GM12865 (cell line): ENCODE measurements around the gene EEF1E1.

ENCODE experiments used
- DNase-seq: peaks from one replicate; pipeline ENCODE4 v3.0.0; 2010; ENCODE audit warnings: low read depth
- H3K4me3 ChIP-seq: 2 replicates; pipeline ENCODE4 v1.5.1; 2011; ENCODE audit warnings: mild to moderate bottlenecking, low read depth, low read length, control low read depth
- TF ChIP-seq, protein P1 (sequence below): IDR thresholded peaks from 2 replicates; pipeline ENCODE4 v1.5.1; 2011; ENCODE audit warnings: low read length, control low read depth, low read depth, inconsistent platforms; ENCODE audit not compliant: insufficient read depth; ENCODE audit errors: missing control alignments

EEF1E1 gene

DNA sequence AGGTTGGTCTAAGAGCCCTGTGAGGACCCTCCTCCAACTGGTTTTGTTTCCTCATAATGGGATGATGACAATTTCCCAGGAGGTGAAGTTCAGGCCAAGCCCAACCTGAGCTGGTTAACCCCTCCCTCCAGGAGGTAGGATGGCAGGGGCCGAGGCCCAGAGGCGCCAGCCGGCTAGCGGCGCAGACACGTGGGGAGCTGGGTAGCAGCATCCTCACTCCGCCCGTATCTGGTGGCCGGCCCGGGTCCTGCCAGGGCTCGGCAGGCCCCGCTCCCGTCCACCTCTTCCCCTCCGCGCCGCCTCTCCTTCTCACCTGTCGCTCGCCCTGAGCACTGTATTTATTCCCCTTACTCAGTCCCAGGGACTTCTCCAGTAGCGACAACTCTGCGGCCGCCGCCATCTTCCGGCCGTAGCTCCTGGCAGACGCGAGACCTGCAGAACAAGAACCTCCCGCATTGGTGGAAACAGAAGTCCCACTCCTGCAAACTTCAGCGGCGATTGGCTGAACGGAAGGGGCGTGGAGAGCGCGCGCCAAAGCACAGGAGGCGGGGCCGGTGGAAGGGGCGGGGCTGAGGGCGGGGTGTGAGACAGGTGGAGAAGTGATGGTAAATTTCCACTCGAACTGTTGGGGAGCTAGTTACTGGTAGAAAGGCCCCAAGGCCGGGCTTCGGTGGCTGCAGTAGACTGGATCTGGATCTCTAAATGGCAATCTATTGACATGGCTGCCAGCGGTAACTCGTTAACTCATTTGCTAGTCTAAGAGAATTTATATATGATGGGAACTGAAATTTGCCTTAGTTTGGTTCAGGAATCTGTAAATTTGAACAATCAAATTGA is at the start of gene EEF1E1:
TSS of gene EEF1E1 (minus strand) at position 427 of the 837 bp plus-strand sequence. CDS start at position 400, 27 bp downstream.
- peak within 1 kb of the TSS; percentile 99 for H3K4me3 ChIP-seq
- peak; percentile 96 for DNase-seq
- TF ChIP-seq, protein P1, sequence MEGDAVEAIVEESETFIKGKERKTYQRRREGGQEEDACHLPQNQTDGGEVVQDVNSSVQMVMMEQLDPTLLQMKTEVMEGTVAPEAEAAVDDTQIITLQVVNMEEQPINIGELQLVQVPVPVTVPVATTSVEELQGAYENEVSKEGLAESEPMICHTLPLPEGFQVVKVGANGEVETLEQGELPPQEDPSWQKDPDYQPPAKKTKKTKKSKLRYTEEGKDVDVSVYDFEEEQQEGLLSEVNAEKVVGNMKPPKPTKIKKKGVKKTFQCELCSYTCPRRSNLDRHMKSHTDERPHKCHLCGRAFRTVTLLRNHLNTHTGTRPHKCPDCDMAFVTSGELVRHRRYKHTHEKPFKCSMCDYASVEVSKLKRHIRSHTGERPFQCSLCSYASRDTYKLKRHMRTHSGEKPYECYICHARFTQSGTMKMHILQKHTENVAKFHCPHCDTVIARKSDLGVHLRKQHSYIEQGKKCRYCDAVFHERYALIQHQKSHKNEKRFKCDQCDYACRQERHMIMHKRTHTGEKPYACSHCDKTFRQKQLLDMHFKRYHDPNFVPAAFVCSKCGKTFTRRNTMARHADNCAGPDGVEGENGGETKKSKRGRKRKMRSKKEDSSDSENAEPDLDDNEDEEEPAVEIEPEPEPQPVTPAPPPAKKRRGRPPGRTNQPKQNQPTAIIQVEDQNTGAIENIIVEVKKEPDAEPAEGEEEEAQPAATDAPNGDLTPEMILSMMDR, result no peak

DNA sequence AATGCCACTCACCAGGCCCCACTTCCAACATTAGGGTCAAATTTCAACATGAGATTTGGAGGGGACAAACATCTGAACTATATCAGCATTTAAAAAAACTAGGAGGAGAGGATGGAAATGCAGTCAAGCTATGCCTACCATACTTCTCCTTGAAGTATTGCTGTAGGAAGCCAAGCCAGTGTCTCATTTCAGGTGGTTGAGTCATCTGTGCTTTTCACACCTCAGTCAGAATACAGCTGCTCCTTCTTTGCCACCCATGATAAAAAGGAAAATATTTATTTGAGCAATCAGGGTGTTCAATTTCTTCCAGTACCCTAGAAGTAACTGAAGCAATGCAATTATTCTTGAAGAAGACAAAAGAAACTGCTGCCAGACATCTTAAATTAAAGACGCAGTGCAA is 47.0 kb upstream of the EEF1E1 start:
- TF ChIP-seq, protein P1, result no peak
- H3K4me3 ChIP-seq, result no peak overlapping the region
- no peak for DNase-seq

DNA sequence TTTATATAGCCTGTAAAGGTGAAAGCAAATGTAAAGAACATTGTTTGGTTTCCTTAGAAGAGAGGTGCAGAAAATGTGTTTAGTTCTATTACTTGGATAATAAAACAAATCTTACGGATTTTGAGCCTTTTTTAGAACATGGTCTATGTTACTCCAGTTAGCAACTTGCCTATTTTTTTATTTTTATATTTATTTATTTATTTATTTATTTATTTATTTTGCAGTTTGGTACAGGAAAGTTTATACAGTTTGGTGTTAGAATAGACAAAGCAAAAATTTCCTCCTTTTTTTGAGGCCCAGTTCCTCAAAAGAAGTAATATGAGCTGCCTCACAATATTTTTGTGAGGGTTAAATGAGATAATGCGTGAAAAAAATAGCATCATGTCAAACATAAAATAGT is 41.6 kb upstream of the EEF1E1 start:
- DNase-seq, result no peak
- H3K4me3 ChIP-seq, result no peak overlapping the region
- TF ChIP-seq, protein P1, result no peak

DNA sequence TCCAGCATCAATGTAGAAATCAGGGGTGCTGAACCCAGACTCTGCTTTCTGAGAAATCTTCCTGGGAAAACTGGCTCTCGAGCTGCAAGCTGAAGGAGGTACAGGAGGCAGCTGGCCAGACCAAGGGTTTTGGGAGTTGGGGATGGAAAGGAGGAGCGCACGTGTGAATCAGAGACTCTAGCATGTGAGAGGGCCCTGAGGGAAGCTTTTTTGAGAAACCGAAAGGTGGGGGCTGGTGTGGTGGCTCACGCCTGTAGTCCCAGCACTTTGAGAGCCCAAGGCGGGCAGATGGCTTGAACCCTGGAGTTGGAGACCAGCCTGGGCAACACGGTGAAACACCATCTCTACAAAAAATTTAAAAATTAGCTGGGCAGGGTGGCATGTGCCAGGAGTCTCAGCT is 37.1 kb upstream of the EEF1E1 start:
- no peak for DNase-seq
- TF ChIP-seq, protein P1, result no peak
- no peak overlapping the region for H3K4me3 ChIP-seq

DNA sequence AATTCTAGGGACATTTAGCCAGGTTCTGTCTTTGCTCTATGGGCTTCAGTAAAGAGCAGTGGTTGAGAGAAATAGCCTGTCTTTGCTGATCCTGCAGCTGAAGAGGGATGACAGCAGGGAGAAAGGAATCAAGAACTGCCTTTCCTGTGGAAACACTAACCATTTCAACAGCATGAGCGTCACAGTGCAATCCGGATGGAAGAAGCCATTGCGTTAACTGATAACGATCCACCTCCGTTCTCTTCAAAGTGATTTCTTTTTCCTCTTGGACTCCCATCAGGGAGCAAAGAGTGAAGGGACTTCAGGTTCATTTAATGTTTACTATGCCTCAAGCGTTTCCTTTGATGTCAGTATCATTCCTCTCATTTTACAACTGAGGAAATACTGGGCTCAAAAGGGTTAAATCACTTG is 35.2 kb upstream of the EEF1E1 start:
- TF ChIP-seq, protein P1, result no peak
- DNase-seq, result no peak
- no peak overlapping the region for H3K4me3 ChIP-seq

DNA sequence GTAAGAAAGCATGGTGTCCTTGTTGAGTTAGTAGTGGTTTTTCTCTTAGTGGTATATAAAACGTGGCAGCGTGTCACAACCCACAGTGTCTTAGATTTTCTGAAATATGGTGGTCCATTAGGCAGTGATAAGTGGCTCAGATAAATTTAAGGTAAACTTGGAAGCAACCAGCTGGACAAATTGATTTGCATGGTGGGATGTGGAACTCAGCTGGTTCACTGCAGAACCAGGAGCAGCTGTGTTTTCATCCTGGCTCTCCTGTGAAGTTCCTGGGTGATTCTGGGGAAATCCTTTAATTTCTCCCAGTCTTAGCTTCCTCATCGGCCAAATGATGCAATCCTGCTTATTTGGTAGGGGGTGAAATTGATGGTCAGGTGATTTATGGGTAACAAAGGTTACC is 32.9 kb upstream of the EEF1E1 start:
- TF ChIP-seq, protein P1, result no peak
- no peak for DNase-seq
- no peak overlapping the region for H3K4me3 ChIP-seq

DNA sequence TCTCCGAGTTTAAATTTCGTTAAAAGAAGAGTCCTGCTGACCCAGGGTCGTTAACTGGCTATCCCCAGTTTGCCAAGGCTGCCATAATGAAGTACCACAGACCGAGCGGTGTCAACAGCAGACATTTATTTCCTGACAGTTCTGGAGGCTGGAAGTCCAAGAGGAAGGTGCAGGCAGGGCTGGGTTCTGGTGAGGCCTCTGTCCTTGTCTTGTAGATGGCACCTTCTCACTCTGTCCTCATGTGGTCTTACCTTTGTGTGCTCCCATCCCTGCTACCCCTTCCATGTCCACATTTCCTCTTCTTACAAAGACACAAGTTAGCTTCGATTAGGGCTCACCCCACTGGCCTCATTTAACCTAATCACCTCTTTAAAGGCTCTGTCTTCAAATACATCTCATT is 29.8 kb upstream of the EEF1E1 start:
- H3K4me3 ChIP-seq, result no peak overlapping the region
- DNase-seq, result no peak

More for the DNA sequence above, 29.8 kb upstream of the EEF1E1 start:
- TF ChIP-seq, protein P1, result no peak
